Measurements from ENCODE around the gene ACKR3.

ACKR3 gene

DNA sequence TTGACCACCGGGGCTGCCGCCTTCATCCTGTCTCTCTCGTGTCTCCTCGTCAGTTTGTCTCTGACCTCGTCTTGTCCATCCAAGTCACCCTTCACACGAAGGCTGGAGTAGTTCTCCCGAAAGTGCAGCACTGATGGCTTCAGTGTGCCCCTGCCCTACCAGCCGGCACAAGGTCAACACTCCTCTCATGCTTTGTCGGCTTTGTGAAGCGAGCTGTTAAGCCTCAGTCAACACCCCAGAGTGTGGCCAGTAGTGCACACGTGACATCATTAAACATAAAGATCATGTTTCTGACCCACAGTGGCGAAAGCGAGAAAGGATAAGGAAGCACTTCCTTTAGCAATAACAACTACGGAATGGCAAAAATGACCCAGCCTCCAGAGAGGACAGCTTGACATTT, 23.2 kb downstream of the ACKR3 start:
- TF ChIP-seq Cebpa-rat (IDR thresholded peaks at IDR 0.05), result no peak
- H3K4me2 ChIP-seq, result no peak overlapping the region
- H3K4me3 ChIP-seq, result no peak overlapping the region
- no peaks in the 10 kb centered on the region for H3K4me1 ChIP-seq
- H4K20me1 ChIP-seq, result no peaks in the 10 kb centered on the region
- H3K9ac ChIP-seq, result no peak overlapping the region
- no peaks in the 10 kb centered on the region for H3K27me3 ChIP-seq
- no peak overlapping the region for H3K27ac ChIP-seq
- H3K36me3 ChIP-seq, result no peaks in the 10 kb centered on the region
- H3K9me3 ChIP-seq, result 0 out of 2 replicates have a peak, but pooled peaks cover 2% of the 10 kb centered on the region

DNA sequence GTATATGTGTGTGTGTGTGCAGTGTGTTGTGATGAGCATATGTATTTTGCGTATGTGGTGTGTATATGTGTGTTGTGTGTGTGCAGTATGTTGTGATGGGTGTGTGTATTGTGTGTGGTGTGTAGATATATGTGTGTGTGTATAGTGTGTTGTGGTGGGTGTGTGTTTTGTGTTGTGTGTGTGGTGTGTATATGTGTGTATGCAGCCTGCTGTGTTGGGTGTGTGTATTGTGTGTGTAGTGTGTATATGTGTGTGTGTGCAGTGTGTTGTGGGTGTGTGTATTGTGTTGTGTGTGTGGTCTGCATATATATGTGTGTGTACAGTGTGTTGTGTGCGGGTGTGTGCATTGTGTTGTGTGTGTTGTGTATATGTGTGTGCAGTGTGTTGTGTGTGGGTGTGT, 23.9 kb downstream of the ACKR3 start:
- no peaks in the 10 kb centered on the region for H3K4me1 ChIP-seq
- H3K36me3 ChIP-seq, result no peaks in the 10 kb centered on the region
- no peaks in the 10 kb centered on the region for H3K9me3 ChIP-seq
- H3K27ac ChIP-seq, result no peak overlapping the region
- H3K27me3 ChIP-seq, result no peaks in the 10 kb centered on the region
- H3K4me2 ChIP-seq, result no peak overlapping the region
- no peak for TF ChIP-seq Cebpa-rat (IDR thresholded peaks at IDR 0.05)
- H3K4me3 ChIP-seq, result no peak overlapping the region
- H3K9ac ChIP-seq, result no peak overlapping the region
- H4K20me1 ChIP-seq, result no peaks in the 10 kb centered on the region

DNA sequence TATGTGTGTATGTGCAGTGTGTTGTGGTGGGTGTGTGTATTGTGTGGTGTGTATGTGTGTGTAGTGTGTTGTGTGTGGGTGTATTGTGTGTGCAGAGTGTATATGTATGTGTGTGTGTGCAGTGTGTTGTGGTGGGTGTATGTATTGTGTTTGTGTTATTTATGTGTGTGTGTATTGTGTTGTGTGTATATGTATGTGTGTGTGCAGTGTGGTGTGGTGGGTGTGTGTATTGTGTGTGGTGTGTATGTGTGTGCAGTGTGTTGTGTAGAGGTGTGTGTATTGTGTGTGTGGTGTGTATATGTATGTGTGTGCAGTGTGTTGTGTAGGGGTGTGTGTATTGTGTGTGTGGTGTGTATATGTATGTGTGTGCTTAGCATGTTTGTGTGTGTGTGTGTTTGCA, 24.3 kb downstream of the ACKR3 start:
- Histone ChIP-seq H3K4me3 (no peak overlapping the region), H3K27me3 (no peaks in the 10 kb centered on the region), H4K20me1 (no peaks in the 10 kb centered on the region), H3K36me3 (no peaks in the 10 kb centered on the region), H3K27ac (no peak overlapping the region), H3K9ac (no peak overlapping the region), H3K4me1 (no peaks in the 10 kb centered on the region), H3K9me3 (no peaks in the 10 kb centered on the region), H3K4me2 (no peak overlapping the region)
- no peak for TF ChIP-seq Cebpa-rat (IDR thresholded peaks at IDR 0.05)

DNA sequence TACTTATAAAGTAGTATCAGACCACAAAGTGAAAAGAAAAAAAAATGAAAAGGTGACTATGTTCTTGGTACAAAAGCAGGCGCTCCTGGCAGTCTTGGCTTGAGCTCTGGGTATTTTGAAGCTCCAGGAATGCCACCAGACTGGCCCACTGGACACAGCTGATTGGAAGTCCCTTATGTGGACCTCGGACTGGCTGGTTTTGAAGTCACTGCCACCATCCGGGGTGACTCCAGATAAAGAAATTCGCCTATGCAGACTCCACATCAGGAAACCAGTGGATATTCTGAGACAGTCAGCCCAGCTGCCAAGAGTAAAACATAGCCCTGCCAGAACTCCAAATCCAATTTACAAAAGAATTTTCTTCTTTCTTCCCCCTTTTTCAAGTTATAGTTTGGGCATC, 28.0 kb downstream of the ACKR3 start:
- no peak overlapping the region for H3K27ac ChIP-seq
- H3K4me2 ChIP-seq, result no peak overlapping the region
- no peak overlapping the region for H3K9ac ChIP-seq
- no peaks in the 10 kb centered on the region for H4K20me1 ChIP-seq
- H3K4me1 ChIP-seq, result no peaks in the 10 kb centered on the region
- no peak for TF ChIP-seq Cebpa-rat (IDR thresholded peaks at IDR 0.05)
- H3K36me3 ChIP-seq, result no peaks in the 10 kb centered on the region
- H3K27me3 ChIP-seq, result no peaks in the 10 kb centered on the region
- H3K4me3 ChIP-seq, result no peak overlapping the region
- no peaks in the 10 kb centered on the region for H3K9me3 ChIP-seq

DNA sequence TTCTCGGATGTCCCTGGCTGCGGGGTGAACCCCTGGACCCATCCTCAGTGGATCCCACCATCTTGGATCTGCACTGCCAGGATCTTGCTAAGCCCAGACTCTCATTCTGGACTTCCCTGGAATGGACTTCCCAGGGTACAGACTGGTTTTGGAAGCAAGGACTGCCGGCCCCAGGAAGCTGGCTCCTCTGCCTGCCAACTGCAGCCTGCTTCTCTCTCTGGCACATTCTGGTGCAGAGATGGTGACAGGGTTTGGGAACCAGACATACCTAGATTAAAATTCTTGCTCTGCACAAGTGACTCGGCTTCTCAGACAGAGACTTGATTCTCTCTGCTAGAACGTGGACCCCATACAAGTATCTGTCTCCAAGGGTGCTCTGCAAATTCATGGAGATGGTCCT, 29.4 kb downstream of the ACKR3 start:
- no peak for TF ChIP-seq Cebpa-rat (IDR thresholded peaks at IDR 0.05)
- Histone ChIP-seq H3K4me2 (no peak overlapping the region), H3K4me1 (no peaks in the 10 kb centered on the region), H3K9ac (no peak overlapping the region), H3K9me3 (no peaks in the 10 kb centered on the region), H3K27me3 (no peaks in the 10 kb centered on the region), H3K4me3 (no peak overlapping the region), H4K20me1 (no peaks in the 10 kb centered on the region), H3K27ac (no peak overlapping the region), H3K36me3 (no peaks in the 10 kb centered on the region)

DNA sequence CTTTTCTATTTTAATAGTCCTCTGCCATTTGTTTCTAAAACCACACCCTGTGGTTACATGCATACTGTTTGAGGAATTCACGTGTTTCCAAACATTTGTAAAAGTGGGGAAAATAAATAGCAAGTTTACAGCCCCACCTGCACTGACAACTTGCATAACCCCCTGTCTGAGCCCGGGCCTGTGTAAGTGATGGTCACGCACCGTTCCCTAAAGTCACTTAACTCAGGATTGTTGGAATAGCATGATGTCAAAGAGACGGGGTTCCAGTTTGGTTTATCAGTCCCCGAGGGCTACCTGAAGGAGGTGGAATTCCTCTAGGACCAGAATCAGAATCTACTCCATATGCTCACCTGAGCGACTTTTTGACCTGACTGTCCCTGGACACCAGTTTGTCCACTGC, 30.5 kb downstream of the ACKR3 start:
- no peak overlapping the region for H3K9ac ChIP-seq
- no peak for TF ChIP-seq Cebpa-rat (IDR thresholded peaks at IDR 0.05)
- H4K20me1 ChIP-seq, result no peaks in the 10 kb centered on the region

DNA sequence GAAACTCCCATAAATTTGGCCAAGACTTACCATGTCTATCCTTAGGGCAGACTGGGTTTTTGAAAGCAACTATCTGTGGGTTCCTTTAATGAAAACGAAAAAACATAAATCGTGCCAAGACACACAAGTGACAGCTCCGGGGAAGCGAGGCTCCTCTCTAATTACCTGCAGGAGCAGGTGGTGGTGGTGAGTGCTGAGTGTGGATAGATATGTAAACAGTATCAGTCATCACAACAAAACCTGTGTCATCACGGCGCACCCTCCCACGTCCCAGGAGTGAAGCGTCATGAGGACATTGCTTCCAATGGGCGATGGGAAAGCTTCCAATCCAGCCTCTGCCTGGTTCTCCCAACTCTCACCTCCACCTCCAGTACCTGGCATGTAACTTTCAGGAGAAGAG, 31.3 kb downstream of the ACKR3 start:
- H3K4me1 ChIP-seq, result no peaks in the 10 kb centered on the region
- H4K20me1 ChIP-seq, result no peaks in the 10 kb centered on the region
- no peak overlapping the region for H3K27ac ChIP-seq
- no peaks in the 10 kb centered on the region for H3K36me3 ChIP-seq
- no peak for TF ChIP-seq Cebpa-rat (IDR thresholded peaks at IDR 0.05)
- H3K9ac ChIP-seq, result no peak overlapping the region
- 0 out of 2 replicates have a peak, but pooled peaks cover 5% of the 10 kb centered on the region for H3K27me3 ChIP-seq
- H3K9me3 ChIP-seq, result no peaks in the 10 kb centered on the region
- H3K4me2 ChIP-seq, result no peak overlapping the region
- H3K4me3 ChIP-seq, result no peak overlapping the region

More for the DNA sequence above, 30.5 kb downstream of the ACKR3 start:
- Histone ChIP-seq H3K4me1 (no peaks in the 10 kb centered on the region), H3K27ac (no peak overlapping the region), H3K36me3 (no peaks in the 10 kb centered on the region), H3K4me3 (no peak overlapping the region), H3K9me3 (no peaks in the 10 kb centered on the region), H3K27me3 (0 out of 2 replicates have a peak, but pooled peaks cover 2% of the 10 kb centered on the region), H3K4me2 (no peak overlapping the region)

DNA sequence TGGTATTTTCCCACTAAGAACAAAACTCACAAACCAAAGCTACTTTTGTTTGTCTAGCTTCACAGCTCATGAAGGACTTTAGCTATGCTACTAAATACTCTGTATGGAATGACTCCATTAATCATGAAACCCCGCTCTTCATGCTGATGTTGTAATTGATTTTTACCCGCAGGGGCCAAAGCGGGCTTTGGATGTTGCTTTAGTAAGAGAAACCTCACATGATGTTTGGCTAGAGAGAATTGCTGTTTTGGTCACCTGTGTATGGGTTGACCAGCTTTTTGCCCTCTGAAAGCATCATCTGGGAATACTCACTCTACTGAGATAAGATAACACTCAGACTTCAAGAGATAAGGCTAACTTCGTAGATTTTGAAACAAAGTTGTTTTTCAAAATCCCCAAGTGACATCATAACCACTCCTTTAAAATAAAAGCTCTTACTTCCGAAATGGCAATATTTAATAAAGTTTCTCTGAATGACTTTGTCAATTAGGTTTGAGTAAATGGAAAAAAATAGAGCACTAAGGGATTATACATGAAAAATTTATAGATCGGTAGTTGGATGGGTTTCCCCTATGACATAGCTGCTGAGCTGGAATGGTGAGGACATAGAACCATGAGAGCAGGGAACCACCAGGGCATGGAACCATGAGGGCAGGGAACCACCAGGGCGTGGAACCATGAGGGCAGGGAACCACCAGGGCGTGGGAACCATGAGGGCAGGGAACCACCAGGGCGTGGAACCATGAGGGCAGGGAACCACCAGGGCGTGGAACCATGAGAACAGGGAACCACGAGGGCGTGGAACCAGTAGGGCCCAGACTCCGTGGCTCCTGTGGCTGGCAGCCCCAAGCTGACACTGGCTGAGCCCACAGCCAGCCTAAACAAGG, 31.9 kb downstream of the ACKR3 start:
- Histone ChIP-seq H3K27ac (no peak overlapping the region), H3K4me1 (no peaks in the 10 kb centered on the region), H3K36me3 (no peaks in the 10 kb centered on the region), H3K27me3 (0 out of 2 replicates have a peak, but pooled peaks cover 5% of the 10 kb centered on the region), H3K9me3 (no peaks in the 10 kb centered on the region), H3K4me3 (no peak overlapping the region), H3K4me2 (no peak overlapping the region; the same call in 1 of the 2 replicates), H4K20me1 (no peaks in the 10 kb centered on the region), H3K9ac (no peak overlapping the region)
- TF ChIP-seq Cebpa-rat (IDR thresholded peaks at IDR 0.05), result no peak

DNA sequence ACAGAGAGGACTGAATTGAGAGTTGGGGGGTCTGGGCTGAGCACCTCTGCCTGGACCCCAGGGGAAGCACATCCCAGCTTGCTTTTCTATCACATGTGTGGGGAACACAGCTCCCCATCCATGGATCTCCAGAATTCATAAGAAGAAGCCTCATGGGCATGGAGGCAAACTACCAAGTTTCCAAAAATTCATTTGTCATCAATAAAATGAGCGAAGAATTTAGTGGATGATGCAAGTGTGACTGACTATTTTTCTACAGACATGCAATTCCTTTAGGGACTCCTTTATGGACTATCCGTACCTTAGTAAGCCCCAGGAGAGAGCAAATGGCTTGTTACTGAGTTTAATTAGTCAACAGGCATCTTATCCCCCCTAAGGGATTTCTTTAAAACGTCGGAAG, 33.1 kb downstream of the ACKR3 start:
- no peak overlapping the region for H3K9ac ChIP-seq
- no peak for TF ChIP-seq Cebpa-rat (IDR thresholded peaks at IDR 0.05)

DNA sequence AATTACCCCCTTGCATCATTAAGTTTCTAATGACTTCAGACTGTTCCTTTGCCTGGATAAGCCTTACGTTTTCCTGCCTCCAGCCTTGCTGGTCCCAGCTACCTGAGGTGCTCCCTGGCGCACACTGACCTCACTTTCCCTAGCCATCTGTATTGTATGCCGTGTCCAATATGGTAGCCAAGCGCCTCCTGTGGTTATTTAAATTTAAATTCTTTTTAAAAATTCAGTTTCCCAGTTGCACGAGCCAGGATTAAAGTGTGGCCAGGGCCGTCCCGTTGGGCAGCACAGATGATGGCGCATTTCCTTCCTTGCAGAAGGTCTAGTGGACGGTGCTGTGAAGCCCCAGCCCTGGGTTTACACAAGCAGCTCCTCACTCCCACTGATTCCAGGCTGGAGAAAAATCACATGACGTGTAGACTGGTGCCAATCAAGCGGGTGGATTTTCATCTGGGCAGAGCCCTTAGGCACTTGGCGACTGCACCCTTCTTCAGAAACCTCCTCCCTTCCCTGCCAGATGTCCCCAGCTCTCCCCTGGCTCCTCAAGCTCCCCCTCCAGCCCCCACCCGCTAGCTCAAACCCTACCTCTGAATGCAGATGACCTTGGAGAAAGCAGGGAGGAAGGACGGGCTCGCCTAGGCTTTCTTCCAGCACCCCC, 33.9 kb downstream of the ACKR3 start:
- Histone ChIP-seq H3K4me3 (no peak overlapping the region), H3K4me2 (no peak overlapping the region)

More for the DNA sequence above, 33.1 kb downstream of the ACKR3 start:
- H3K4me3 ChIP-seq, result no peak overlapping the region
- H3K27me3 ChIP-seq, result 0 out of 2 replicates have a peak, but pooled peaks cover 5% of the 10 kb centered on the region
- H3K4me1 ChIP-seq, result peaks cover 6% of the 10 kb centered on the region; the same call in 1 of the 2 replicates
- no peak overlapping the region for H3K4me2 ChIP-seq
- H3K9me3 ChIP-seq, result no peaks in the 10 kb centered on the region
- H4K20me1 ChIP-seq, result no peaks in the 10 kb centered on the region
- H3K36me3 ChIP-seq, result no peaks in the 10 kb centered on the region
- no peak overlapping the region for H3K27ac ChIP-seq

More for the DNA sequence above, 33.9 kb downstream of the ACKR3 start:
- no peak for TF ChIP-seq Cebpa-rat (IDR thresholded peaks at IDR 0.05)
- H3K9ac ChIP-seq, result no peak overlapping the region
- no peaks in the 10 kb centered on the region for H4K20me1 ChIP-seq
- no peaks in the 10 kb centered on the region for H3K36me3 ChIP-seq
- H3K27ac ChIP-seq, result no peak overlapping the region
- H3K9me3 ChIP-seq, result no peaks in the 10 kb centered on the region
- H3K4me1 ChIP-seq, result peaks cover 9% of the 10 kb centered on the region; the same call in 1 of the 2 replicates
- 0 out of 2 replicates have a peak, but pooled peaks cover 5% of the 10 kb centered on the region for H3K27me3 ChIP-seq

Data from BLaER1 (cell line).